BLaER1 treated with 17β-estradiol and CSF1 and Interleukin-3, amounts not matched to agents 10 nM and 100 nM (cell line): ENCODE results near the gene C16orf90.

Source experiments
- H3K27ac ChIP-seq, 11 experiments: shearing (Covaris generic); formaldehyde crosslinking; 2 replicates each; pipeline ENCODE4 v1.8.1; 2022
- H3K27me3 ChIP-seq, 11 experiments: shearing (Covaris generic); formaldehyde crosslinking; 2 replicates each; pipeline ENCODE4 v1.8.1; 2022
- H3K36me3 ChIP-seq, 11 experiments: shearing (Covaris generic); formaldehyde crosslinking; 2 replicates each; pipeline ENCODE4 v1.8.1; 2022
- H3K4me1 ChIP-seq, 10 experiments: shearing (Covaris generic); formaldehyde crosslinking; 2 replicates each; pipeline ENCODE4 v1.8.1; 2022
- H3K4me2 ChIP-seq, 11 experiments: shearing (Covaris generic); formaldehyde crosslinking; 2 replicates each; pipeline ENCODE4 v1.8.1; 2022
- H3K4me3 ChIP-seq, 10 experiments: shearing (Covaris generic); formaldehyde crosslinking; 2 replicates each; pipeline ENCODE4 v1.8.1; 2022
- H3K9ac ChIP-seq, 11 experiments: shearing (Covaris generic); formaldehyde crosslinking; 2 replicates each; pipeline ENCODE4 v1.8.1; 2022
- H3K9me3 ChIP-seq, 11 experiments: shearing (Covaris generic); formaldehyde crosslinking; replicated peaks in 1 of 11; 2 replicates each; pipeline ENCODE4 v1.8.1; 2022
- H4K20me1 ChIP-seq, 11 experiments: shearing (Covaris generic); formaldehyde crosslinking; 2 replicates each; pipeline ENCODE4 v1.8.1; 2022
- Cebpa-rat ChIP-seq, 11 experiments: shearing (Covaris generic); IDR thresholded peaks; 2 replicates each; pipeline ENCODE4 v1.8.1; 2022

C16orf90 gene

DNA sequence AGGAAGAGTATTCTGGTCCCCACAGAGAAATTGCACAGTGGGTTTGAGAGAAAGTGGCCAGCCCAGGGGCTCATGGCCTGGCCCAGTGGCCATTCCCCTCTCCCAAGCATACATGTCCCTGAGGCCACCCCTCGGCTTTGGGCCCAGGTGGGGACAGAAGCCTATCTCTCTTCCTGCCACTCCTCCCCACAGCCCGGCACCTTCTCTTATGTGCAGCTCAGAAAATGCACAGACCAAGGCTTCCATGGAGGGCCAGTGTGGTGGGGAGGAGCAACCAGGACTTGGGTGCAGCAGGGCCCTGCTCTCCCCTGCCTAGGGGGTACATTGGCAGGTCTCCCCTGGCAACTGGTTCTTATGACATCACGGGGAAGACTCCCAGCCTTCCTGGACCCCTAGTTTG is at the start of gene C16orf90:
C16orf90 (minus strand) TSS at position 314 of the 400 bp plus-strand sequence; CDS start at position 246, 68 bp downstream.
- peaks cover 0 to 15% (median 9%) of the 10 kb centered on the region in 10 experiments; a peak in 10 of 20 replicates for H3K4me1 ChIP-seq
- H3K36me3 ChIP-seq, result no peaks in the 10 kb centered on the region
- no peak within 1 kb of the TSS for H3K4me2 ChIP-seq
- no peak within 1 kb of the TSS for H3K9ac ChIP-seq
- no peak within 1 kb of the TSS for H3K4me3 ChIP-seq
- TF ChIP-seq Cebpa-rat (IDR thresholded peaks at IDR 0.05), result no peak
- no peak within 1 kb of the TSS for H3K27ac ChIP-seq
- no peaks in the 10 kb centered on the region for H3K27me3 ChIP-seq
- peaks cover 0 to 12% (median 0%) of the 10 kb centered on the region in 11 experiments; a peak in 4 of 22 replicates for H4K20me1 ChIP-seq
- H3K9me3 ChIP-seq, result no peaks in the 10 kb centered on the region

DNA sequence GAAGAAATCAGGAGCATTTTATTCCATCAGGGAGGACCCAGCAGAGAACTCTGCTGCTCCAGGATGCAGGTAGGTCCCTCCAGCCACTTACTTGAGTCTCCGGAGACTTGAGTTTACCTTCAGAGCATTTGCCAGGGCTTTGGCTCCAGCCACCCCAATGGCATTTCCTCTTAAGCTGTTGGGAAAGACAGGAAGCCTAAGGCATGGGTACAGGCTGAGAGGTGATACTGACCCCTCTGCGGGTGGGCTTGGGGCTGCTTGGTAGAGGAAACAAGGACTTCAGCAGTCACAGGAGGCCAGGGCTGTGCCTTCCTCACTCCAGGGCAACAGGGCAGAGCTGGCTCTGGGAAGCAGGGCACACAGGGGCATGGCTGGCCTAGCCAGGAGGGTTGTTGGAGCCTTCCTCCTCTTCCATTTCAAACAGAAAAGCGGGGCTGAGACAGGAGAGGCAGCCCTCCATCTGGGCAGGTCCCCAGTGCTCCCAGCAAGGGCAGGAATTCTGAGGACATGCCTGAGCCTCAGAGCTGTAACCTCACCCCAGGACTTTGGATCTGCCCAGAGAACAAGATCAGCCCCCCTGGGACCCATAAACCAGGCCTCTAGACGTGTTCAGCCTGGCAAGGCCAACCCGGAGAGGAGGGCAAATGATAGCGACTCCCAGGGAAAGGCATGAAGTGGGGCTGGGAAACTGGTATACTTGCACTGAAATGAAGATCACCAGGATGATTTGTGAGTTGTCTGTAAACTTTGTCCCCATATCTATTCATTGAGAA is 47.5 kb upstream of the C16orf90 start:
- H3K4me2 ChIP-seq, result peak overlapping the region in 5 of 11 experiments; percentile 8 to 28 (median 19); a peak in 5 of 22 replicates
- H3K4me3 ChIP-seq, result no peak overlapping the region
- H3K4me1 ChIP-seq, result peaks cover 0 to 20% (median 10%) of the 10 kb centered on the region in 10 experiments; a peak in 11 of 20 replicates
- no peak for TF ChIP-seq Cebpa-rat (IDR thresholded peaks at IDR 0.05)
- peak overlapping the region in 4 of 11 experiments; percentile 11 to 34 (median 19); a peak in 3 of 22 replicates for H3K27ac ChIP-seq
- no peaks in the 10 kb centered on the region for H3K27me3 ChIP-seq
- no peak overlapping the region; a peak in 1 of 22 replicates for H3K9ac ChIP-seq
- H3K9me3 ChIP-seq, result no peaks in the 10 kb centered on the region
- H3K36me3 ChIP-seq, result peaks cover 17 to 97% (median 84%) of the 10 kb centered on the region in 11 experiments; a peak in 21 of 22 replicates
- H4K20me1 ChIP-seq, result peaks cover 0 to 19% (median 5%) of the 10 kb centered on the region in 11 experiments; a peak in 4 of 22 replicates

DNA sequence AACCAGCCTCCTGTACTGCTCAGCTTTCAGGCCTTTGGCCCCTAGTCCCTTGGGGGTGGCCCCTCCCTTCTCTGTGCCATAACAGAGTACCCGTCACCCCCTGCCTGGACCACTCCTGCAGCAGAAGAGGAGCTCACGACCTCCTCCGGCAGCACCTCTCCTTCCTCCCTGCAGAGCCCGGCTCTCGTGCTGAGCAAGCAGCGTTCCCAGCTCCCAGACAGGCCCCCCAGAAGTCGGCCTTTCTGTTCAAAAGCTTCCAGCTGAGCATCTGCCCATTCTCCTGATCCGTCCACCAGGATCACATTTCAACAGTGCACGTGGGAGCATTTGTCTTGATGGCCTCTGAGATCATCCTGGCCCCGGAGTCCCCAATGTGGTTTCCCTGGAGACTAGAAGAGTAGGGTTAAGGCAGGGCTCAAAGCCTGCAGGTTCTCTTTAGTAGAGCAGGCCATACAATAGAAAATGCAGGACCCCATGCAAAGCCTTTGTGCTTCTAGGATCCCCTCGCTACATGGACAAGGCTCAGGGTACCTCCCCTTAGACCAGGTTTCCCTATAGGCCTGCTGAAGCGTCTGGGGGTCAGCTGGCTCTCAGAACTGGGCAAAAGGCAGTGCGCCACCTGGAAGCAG is 46.4 kb upstream of the C16orf90 start:
- Histone ChIP-seq H3K27ac (no peak overlapping the region), H3K27me3 (no peaks in the 10 kb centered on the region), H3K4me3 (no peak overlapping the region), H3K4me1 (peaks cover 0 to 20% (median 10%) of the 10 kb centered on the region in 10 experiments; a peak in 11 of 20 replicates), H4K20me1 (peaks cover 0 to 18% (median 5%) of the 10 kb centered on the region in 11 experiments; a peak in 4 of 22 replicates), H3K9me3 (no peaks in the 10 kb centered on the region), H3K4me2 (peak overlapping the region in 3 of 11 experiments; percentile 13 to 28 (median 19); a peak in 3 of 22 replicates), H3K9ac (no peak overlapping the region), H3K36me3 (peaks cover 25 to 94% (median 77%) of the 10 kb centered on the region in 11 experiments)
- TF ChIP-seq Cebpa-rat (IDR thresholded peaks at IDR 0.05), result no peak

- no peak overlapping the region for H3K4me3 ChIP-seq
- no peaks in the 10 kb centered on the region for H3K9me3 ChIP-seq
- no peak for TF ChIP-seq Cebpa-rat (IDR thresholded peaks at IDR 0.05)
- no peak overlapping the region for H3K4me2 ChIP-seq
- peaks cover 0 to 45% (median 0%) of the 10 kb centered on the region in 11 experiments; a peak in 6 of 22 replicates for H4K20me1 ChIP-seq
- no peak overlapping the region for H3K27ac ChIP-seq
- H3K27me3 ChIP-seq, result no peaks in the 10 kb centered on the region
- peaks cover 0 to 16% (median 8%) of the 10 kb centered on the region in 10 experiments; a peak in 10 of 20 replicates for H3K4me1 ChIP-seq
- H3K36me3 ChIP-seq, result peaks cover 48 to 94% (median 70%) of the 10 kb centered on the region in 11 experiments
- no peak overlapping the region for H3K9ac ChIP-seq
Observed at GRCh38 chr16:3538222-3538621, 42.9 kb upstream of the C16orf90 start.

- Histone ChIP-seq H3K4me2 (no peak overlapping the region), H3K4me3 (no peak overlapping the region), H3K27ac (no peak overlapping the region; a peak in 1 of 22 replicates), H3K27me3 (no peaks in the 10 kb centered on the region), H3K4me1 (peaks cover 0 to 4% (median 0%) of the 10 kb centered on the region in 10 experiments; a peak in 6 of 20 replicates), H3K36me3 (peaks cover 48 to 92% (median 67%) of the 10 kb centered on the region in 11 experiments), H3K9ac (no peak overlapping the region), H3K9me3 (no peaks in the 10 kb centered on the region), H4K20me1 (peaks cover 0 to 34% (median 0%) of the 10 kb centered on the region in 11 experiments; a peak in 6 of 22 replicates)
- no peak for TF ChIP-seq Cebpa-rat (IDR thresholded peaks at IDR 0.05)
Observed at GRCh38 chr16:3536851-3537250, 41.6 kb upstream of the C16orf90 start.

DNA sequence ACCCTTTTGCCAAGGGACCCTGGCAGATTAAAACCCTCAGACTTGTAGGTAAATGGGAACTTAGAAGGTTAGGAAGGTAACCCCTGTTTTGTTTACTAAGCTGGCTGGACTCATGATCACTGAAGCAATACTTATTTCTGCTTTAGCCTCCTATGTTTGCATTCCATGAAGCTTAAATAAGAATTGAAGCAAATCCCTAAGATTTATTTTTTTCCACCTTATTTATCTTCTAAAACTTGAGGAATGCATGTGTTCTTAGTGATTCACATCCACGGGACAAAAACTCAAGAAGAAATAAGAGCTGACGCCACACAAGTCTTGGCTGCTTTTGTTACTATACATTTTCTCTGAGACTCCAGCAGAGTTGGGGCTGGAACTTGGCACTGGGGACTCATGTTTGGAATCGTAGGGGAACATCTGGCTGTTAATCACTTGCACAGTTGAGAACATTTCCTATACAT is 41.0 kb upstream of the C16orf90 start:
- Histone ChIP-seq H3K27ac (no peak overlapping the region), H3K27me3 (no peaks in the 10 kb centered on the region), H3K4me1 (no peaks in the 10 kb centered on the region), H3K4me2 (no peak overlapping the region), H3K9me3 (no peaks in the 10 kb centered on the region), H4K20me1 (peaks cover 0 to 29% (median 0%) of the 10 kb centered on the region in 11 experiments; a peak in 4 of 22 replicates), H3K9ac (no peak overlapping the region; a peak in 1 of 22 replicates), H3K36me3 (peaks cover 42 to 92% (median 64%) of the 10 kb centered on the region in 11 experiments), H3K4me3 (no peak overlapping the region)
- TF ChIP-seq Cebpa-rat (IDR thresholded peaks at IDR 0.05), result no peak

GRCh38 chr16:3534126-3534525 is 38.8 kb upstream of the C16orf90 start:
- Histone ChIP-seq H4K20me1 (peaks cover 0 to 28% (median 0%) of the 10 kb centered on the region in 11 experiments; a peak in 4 of 22 replicates), H3K9ac (no peak overlapping the region), H3K4me2 (no peak overlapping the region), H3K27me3 (no peaks in the 10 kb centered on the region), H3K9me3 (no peaks in the 10 kb centered on the region), H3K4me1 (no peaks in the 10 kb centered on the region), H3K36me3 (peaks cover 34 to 85% (median 61%) of the 10 kb centered on the region in 11 experiments), H3K27ac (no peak overlapping the region), H3K4me3 (no peak overlapping the region)
- TF ChIP-seq Cebpa-rat (IDR thresholded peaks at IDR 0.05), result no peak

- Histone ChIP-seq H4K20me1 (peaks cover 0 to 30% (median 0%) of the 10 kb centered on the region in 11 experiments; a peak in 6 of 22 replicates), H3K4me2 (no peak overlapping the region), H3K27me3 (no peaks in the 10 kb centered on the region), H3K4me1 (no peaks in the 10 kb centered on the region), H3K4me3 (no peak overlapping the region), H3K36me3 (peaks cover 29 to 84% (median 61%) of the 10 kb centered on the region in 11 experiments), H3K27ac (no peak overlapping the region), H3K9me3 (no peaks in the 10 kb centered on the region), H3K9ac (no peak overlapping the region)
- TF ChIP-seq Cebpa-rat (IDR thresholded peaks at IDR 0.05), result no peak
Observed at GRCh38 chr16:3532741-3533140, 37.5 kb upstream of the C16orf90 start.
